GM19468 (cell line): ENCODE data around the gene NETO2.
"Not testable (repeated sequence)": the region's sequence is repeated elsewhere in the genome, so short reads cannot be mapped to it uniquely, and the experiment has no call there.

Experiments used
- ATAC-seq: cut with Tn5 transposase; IDR thresholded peaks from one replicate; pipeline ENCODE4 v1.9.1; 2021; ENCODE audit warnings: mild to moderate bottlenecking, moderate library complexity, moderate number of reproducible peaks; ENCODE audit not compliant: unreplicated experiment; ENCODE audit errors: extremely low read depth

NETO2 gene

DNA sequence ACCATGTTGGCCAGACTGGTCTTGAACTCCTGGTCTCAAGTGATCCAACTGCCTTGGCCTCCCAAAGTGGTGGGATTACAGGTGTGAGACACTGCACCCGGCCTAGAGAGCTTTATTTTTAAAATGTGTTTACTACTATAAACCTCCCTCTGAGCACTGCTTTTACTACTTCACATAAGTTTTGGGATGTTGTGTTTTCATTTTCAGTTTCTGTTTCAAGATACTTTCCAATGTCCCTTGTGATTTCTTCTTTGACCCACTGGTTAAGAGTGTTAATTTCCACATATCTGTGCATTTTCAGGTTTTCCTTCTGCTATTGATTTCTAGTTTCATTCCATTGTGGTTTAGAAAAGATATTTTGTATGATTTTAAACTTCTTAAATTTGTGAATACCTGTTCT lies 74.4 kb downstream of the NETO2 start:
- no peak for ATAC-seq

- ATAC-seq, result no peak
Observed at GRCh38 chr16:47067203-47067602, 76.5 kb downstream of the NETO2 start.

DNA sequence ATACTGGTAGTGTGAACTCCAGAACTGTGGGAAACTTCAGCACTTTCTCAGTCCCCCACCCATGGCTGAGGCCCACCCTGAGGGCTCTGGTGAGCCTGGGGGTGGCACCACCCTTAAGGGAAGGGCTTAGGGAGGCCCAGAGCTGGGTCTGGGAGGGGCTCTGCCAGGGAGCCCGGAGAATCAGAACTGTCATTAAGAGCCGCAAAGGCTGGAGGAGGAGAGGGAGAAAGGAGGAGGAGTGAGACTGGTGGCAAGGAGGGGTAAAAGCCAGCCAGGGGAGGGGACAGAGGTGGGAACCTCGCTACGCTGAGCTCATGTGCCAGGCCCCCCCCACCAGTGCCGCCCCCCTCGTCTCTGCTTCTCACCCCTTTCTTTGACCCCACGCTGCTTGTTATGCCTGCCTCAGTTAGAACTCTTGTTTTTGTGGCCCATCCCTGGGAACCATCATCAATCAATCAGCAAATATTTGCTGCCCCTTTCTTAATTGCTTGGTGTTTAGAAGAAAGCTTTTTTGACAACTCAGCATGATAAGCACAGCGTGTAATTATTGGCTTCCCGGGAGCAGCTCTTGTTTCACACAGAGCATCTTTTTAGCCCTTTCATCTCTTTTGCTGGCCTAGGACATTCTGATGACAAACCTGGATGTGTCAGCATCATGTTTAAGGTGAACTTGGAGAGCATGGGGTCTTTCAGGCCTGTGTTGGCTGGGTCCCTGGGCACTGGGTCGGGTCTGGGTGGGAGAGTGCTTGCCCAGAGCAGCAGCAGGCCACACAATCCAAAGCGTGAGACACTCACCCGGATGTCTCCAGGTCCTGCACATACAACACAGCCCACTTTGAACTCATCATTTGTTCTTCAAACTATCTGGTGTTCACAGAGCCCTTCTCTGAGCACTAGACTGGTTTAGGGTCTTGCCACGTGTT lies 77.7 kb downstream of the NETO2 start:
- no peak for ATAC-seq

- no peak for ATAC-seq
Observed at GRCh38 chr16:47064775-47065174, 79.0 kb downstream of the NETO2 start.

DNA sequence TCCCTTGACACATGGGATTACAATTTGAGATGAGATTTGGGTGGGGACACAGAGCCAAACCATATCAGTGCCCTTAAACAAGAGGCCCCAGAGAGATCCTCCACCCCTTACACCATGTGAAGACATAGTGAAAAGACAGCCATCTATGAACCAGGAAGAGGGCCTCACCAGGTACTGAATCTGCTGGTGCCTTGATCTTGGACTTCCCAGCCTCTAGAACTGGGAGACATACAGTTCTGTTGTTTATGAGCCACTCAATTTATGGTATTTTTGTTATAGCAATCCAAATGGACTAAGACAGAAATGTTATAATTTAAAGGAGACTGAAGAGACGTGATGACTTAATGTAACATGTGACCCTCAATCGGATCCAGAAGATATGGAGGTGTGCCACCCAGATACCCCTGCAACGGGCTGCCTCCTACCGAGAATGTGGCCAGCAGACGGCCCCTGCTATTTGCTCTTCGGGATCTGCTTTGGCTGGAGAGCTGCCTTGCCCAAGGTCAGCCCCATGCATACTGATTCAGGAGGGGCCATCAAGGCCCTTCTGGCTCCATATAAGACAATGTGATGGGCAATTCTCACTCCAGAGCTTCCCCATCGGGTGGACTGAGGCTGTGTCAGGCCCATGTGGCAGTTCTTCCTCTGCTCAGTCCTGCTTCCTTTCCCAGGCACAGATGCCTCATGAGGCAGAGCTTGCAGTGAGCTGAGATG lies 80.6 kb downstream of the NETO2 start:
- no peak for ATAC-seq

- no peak for ATAC-seq
Observed at GRCh38 chr16:47061204-47061603, 82.5 kb downstream of the NETO2 start.

DNA sequence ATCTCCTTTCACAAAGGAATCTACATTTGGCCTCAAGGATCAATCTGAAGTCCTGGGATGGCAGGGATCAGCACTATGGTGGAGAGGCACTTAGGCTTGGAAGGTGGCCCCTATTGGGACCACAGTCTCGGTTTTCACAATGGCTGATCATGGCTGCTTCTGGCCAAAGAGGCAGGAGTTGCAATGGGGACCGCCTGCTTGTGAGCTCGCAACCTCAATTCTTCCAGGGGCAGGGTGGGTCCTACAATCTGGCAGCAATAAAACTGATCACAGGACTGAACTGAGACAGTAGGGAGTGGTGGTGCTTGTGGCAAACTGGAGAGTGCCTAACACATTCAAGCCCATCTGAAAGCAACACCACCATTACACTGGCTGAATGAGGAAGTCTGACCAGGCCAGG lies 83.1 kb downstream of the NETO2 start:
- ATAC-seq, result no peak

DNA sequence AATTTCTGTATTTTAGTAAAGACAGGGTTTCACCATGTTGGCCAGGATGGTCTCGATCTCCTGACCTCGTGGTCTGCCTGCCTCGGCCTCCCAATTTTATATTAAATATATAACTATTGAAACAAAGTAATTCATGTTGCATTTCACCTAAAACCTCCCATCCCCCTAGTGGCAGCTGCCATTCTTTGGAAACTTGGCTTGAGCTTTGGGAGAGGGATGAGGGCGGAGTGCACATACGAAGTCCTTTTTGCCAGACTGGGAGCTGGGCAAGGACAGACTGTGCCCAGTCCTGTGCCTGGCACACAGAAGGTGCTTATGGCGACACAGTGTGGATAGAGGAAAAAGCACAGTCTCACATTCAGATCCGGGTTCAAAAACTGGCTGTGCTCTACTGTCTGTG lies 83.8 kb downstream of the NETO2 start:
- no peak for ATAC-seq

GRCh38 chr16:47059130-47059529 lies 84.6 kb downstream of the NETO2 start:
- not testable (repeated sequence) for ATAC-seq

DNA sequence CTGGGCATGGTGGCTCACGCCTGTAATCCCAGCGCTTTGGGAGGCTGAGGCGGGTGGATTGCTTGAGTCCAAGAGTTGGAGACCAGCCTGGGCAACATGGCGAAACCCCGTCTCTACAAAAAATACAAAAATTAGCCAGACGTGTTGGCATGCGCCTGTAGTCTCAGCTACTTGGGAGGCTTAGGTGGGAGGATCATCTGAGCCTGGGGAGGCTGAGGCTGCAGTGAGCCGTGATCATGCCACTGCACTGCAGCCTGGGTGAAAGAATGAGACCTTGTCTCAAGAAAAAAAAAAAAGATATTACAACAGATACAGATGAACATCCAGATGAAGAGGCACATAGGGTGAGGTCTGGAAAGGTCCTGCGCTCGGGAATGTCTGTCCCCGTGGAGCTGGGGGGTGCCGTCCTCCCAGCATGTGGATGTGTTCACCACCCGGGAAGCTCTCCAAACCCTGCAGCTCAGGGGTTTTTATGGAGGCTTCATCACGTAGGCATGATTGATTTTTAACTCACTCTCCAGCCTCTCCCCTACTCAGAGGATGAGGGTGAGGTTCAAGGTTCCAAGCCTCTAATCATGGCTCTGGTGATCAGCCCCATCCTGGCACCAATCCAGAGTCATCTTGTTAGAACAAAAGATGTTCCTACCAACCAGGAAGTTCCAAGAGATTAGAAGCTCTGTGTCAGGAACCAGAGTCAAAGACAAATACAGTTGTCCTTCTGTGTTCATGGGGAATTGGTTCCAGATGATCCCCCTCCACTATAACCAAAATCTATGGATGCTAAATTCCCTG lies 85.3 kb downstream of the NETO2 start:
- no peak for ATAC-seq

GRCh38 chr16:47057630-47057993 lies 86.1 kb downstream of the NETO2 start:
- ATAC-seq, result no peak

- no peak for ATAC-seq
Observed at GRCh38 chr16:47056688-47057629, 86.8 kb downstream of the NETO2 start.

GRCh38 chr16:47056061-47056460 lies 87.7 kb downstream of the NETO2 start:
- not testable (repeated sequence) for ATAC-seq

GRCh38 chr16:47055136-47055885 lies 88.4 kb downstream of the NETO2 start:
- no peak for ATAC-seq

GRCh38 chr16:47054306-47054705 lies 89.4 kb downstream of the NETO2 start:
- ATAC-seq, result no peak

DNA sequence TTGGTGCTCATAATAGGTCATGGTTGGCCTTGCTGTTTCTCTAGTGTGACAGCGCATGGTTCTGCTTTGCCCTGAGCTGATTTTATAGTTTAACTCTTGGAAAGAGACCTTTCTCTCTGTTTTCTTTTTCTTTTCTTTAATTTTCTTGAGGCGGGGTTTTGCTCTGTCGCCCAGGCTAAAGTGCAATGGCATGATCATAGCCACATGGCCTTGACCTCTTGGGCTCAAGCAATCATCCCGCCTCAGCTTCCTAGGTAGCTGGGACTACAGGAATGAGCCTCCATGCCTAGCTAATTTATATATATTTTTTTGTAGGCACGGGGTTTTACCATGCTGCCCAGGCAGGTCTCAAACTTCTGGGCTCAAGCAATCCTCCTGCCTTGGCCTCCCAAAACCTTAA lies 89.8 kb downstream of the NETO2 start:
- no peak for ATAC-seq

DNA sequence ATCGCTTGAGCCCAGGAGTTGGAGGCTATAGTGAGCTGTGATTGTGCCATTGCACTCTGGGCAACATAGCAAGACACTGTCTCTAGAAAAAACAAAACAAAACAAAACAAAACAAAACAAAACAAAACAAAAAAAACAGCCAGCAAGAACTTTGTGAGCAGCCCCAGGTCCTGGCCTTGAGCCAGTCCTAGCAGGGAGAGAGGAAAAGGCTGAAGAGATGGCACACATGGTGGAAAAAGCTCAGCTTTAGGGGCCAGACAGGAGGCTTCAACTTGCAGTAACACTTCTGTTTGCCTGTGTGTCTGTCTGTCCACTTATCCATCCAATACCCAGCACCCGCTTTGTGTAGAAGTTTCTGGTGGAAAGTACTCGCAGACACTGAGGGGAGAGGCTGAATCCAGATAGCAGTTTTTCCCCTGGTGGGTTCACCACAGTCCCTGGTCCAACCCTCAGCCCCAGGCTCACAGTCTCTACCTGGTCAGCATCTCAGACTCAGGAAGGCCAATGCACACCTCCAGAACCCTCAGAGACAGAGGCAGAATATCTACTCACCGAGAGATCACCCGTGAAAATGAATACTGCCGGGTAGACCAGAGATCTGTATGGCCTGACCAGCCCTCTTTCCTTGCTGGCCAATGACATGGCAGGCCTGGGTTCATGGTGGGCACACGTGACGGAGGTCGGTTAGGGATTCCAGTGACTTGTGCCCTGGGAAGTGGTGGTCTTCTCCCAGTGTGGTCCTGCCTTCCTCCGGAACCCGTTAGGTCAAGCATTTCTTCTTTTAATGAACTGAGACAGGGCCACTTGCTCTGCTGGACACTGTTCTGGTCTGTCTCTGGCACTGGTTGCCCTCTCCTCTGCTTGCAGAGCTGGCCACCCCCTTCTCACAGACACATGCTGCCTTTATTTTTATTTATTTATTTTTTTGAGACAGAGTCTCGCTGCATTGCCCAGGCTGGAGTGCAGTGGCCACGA lies 90.8 kb downstream of the NETO2 start:
- ATAC-seq, result no peak

- ATAC-seq, result no peak
Observed at GRCh38 chr16:47051031-47051430, 92.7 kb downstream of the NETO2 start.
